Spinal cord (tissue), 10 donors: ENCODE measurements around the gene HFE. TPM values are rescaled to one million over a fixed set of nuclear protein-coding genes. Genes with fewer than 3 reads are reported as not detected.
"Not testable (repeated sequence)": the region's sequence is repeated elsewhere in the genome, so short reads cannot be mapped to it uniquely, and the experiment has no call there.

Source experiments
- DNase-seq, 6 donors: peaks; one replicate each; pipeline versions ENCODE4 v3.0.0 to v3.0.0-alpha.2; 2013 to 2015; ENCODE audit warnings: low spot score in 6 of 6, low read depth in 4 of 6
- H3K27ac ChIP-seq: one replicate; pipeline ENCODE4 v1.5.1; 2013; ENCODE audit warnings: low read depth, low read length, control low read depth
- H3K27me3 ChIP-seq: one replicate; pipeline ENCODE4 v1.6.1; 2013; ENCODE audit warnings: low read length; ENCODE audit not compliant: control insufficient read depth, insufficient read depth
- H3K36me3 ChIP-seq: one replicate; pipeline ENCODE4 v1.6.1; 2013; ENCODE audit warnings: low read length; ENCODE audit not compliant: control insufficient read depth, insufficient read depth
- H3K4me1 ChIP-seq: one replicate; pipeline ENCODE4 v1.6.1; 2013; ENCODE audit warnings: low read length; ENCODE audit not compliant: control insufficient read depth, insufficient read depth
- H3K4me3 ChIP-seq: one replicate; pipeline ENCODE4 v1.5.1; 2013; ENCODE audit warnings: low read depth, low read length, control low read depth
- H3K9me3 ChIP-seq: one replicate; pipeline ENCODE4 v1.6.1; 2013; ENCODE audit warnings: low read length; ENCODE audit not compliant: control insufficient read depth, insufficient read depth
- WGBS: methylation state at CpG from one replicate; pipeline ENCODE4 v1.1.5; 2013; ENCODE audit warnings: missing lambda C conversion rate; ENCODE audit not compliant: insufficient coverage; 5-methylcytosine and 5-hydroxymethylcytosine counted together
- long read RNA-seq, 4 donors: transcript quantifications; one replicate each; lab custom pipeline, GENCODE V29; 2026
- polyA plus RNA-seq, 2 donors: library from polyadenylated mRNA; unstranded; fragments of 120-200 nt; gene quantifications; one replicate each; pipeline ENCODE4 v1.2.1, GENCODE V29; 2013; ENCODE audit not compliant: insufficient read length in 2 of 2
- total RNA-seq, 2 donors: library from RNA; depleted of rRNA in 1 of 2; stranded (reverse); fragments of 120-200 nt in 1 of 2; fragments of >200 nt in 1 of 2; gene quantifications; one replicate each; pipeline versions ENCODE4 v1.2.3 to v1.2.4, GENCODE V29; 2013 to 2014
- donor health status: healthy.

HFE gene
- total RNA-seq = 1 to 10 TPM; 5.9 to 8.9 TPM
- polyA plus RNA-seq = 1 to 10 TPM; 4.2 to 4.7 TPM
- long read RNA-seq, donor 1, full-length matches to known transcripts = 1 of 1 reads
- long read RNA-seq, donor 1, partial matches to known transcripts = 0 of 1 reads
- long read RNA-seq, donor 1, other reads (novel, unspliced or antisense) = 0 of 1 reads
- long read RNA-seq, donor 2 = 0 reads
- long read RNA-seq, donor 3 = 0 reads
- long read RNA-seq, donor 4 = 0 reads

GRCh38 chr6:26087284-26088115, at the start of gene HFE:
TSS of gene HFE (plus strand) at chr6:26087429. CDS start at chr6:26087441, 12 bp downstream.
- H3K36me3 ChIP-seq = no peaks in the 10 kb centered on the region
- peaks cover 9% of the 10 kb centered on the region for H3K4me1 ChIP-seq
- 2% methylated on average over 33 of the region's 41 CpGs for WGBS
- H3K27me3 ChIP-seq = peaks cover 4% of the 10 kb centered on the region
- DNase-seq = peak in 2 of 6 donors; percentile 22 to 52
- peak within 1 kb of the TSS; percentile 73 for H3K4me3 ChIP-seq
- H3K9me3 ChIP-seq = no peaks in the 10 kb centered on the region
- H3K27ac ChIP-seq = peak within 1 kb of the TSS; percentile 92

GRCh38 chr6:26041946-26042345, 45.3 kb upstream of the HFE start:
- peaks cover 24% of the 10 kb centered on the region for H3K4me1 ChIP-seq
- no peak overlapping the region for H3K4me3 ChIP-seq
- H3K9me3 ChIP-seq = no peaks in the 10 kb centered on the region
- H3K36me3 ChIP-seq = no peaks in the 10 kb centered on the region
- no peak overlapping the region for H3K27ac ChIP-seq
- no CpG with 5 or more reads among the region's 1 CpG for WGBS
- no peak for DNase-seq
- no peaks in the 10 kb centered on the region for H3K27me3 ChIP-seq

- Histone ChIP-seq H3K9me3 (no peaks in the 10 kb centered on the region), H3K36me3 (no peaks in the 10 kb centered on the region), H3K27me3 (no peaks in the 10 kb centered on the region), H3K4me3 (peak overlapping the region; percentile 64), H3K27ac (peak overlapping the region; percentile 97), H3K4me1 (peaks cover 24% of the 10 kb centered on the region)
- WGBS = 0% methylated on average over 26 of the region's 32 CpGs
- DNase-seq = peak in 4 of 6 donors; percentile 93 to 99 (median 98)
Observed at GRCh38 chr6:26043384-26044139, 43.7 kb upstream of the HFE start.

GRCh38 chr6:26044140-26045064, 42.8 kb upstream of the HFE start:
- WGBS = 0% methylated on average over 30 of the region's 40 CpGs
- Histone ChIP-seq H3K4me3 (peak overlapping the region; percentile 64), H3K4me1 (peaks cover 24% of the 10 kb centered on the region), H3K27ac (peak overlapping the region; percentile 97), H3K27me3 (no peaks in the 10 kb centered on the region), H3K9me3 (no peaks in the 10 kb centered on the region), H3K36me3 (no peaks in the 10 kb centered on the region)
- no peak for DNase-seq

- Histone ChIP-seq H3K4me1 (peaks cover 24% of the 10 kb centered on the region), H3K27ac (peak overlapping the region; percentile 97), H3K9me3 (no peaks in the 10 kb centered on the region), H3K27me3 (no peaks in the 10 kb centered on the region), H3K36me3 (no peaks in the 10 kb centered on the region), H3K4me3 (peak overlapping the region; percentile 64)
- under 1% methylated on average over 46 of the region's 47 CpGs for WGBS
- DNase-seq = peak in 4 of 6 donors; percentile 93 to 99 (median 97)
Observed at GRCh38 chr6:26045065-26045927, 41.9 kb upstream of the HFE start.

GRCh38 chr6:26045928-26046368, 41.3 kb upstream of the HFE start:
- no peaks in the 10 kb centered on the region for H3K36me3 ChIP-seq
- no peaks in the 10 kb centered on the region for H3K9me3 ChIP-seq
- peak overlapping the region; percentile 97 for H3K27ac ChIP-seq
- no peak for DNase-seq
- peaks cover 24% of the 10 kb centered on the region for H3K4me1 ChIP-seq
- WGBS = no CpG with 5 or more reads among the region's 5 CpGs
- H3K27me3 ChIP-seq = no peaks in the 10 kb centered on the region
- H3K4me3 ChIP-seq = peak overlapping the region; percentile 64

- not testable (repeated sequence) for H3K27ac ChIP-seq, H3K27me3 ChIP-seq, DNase-seq, H3K4me3 ChIP-seq, H3K36me3 ChIP-seq, H3K9me3 ChIP-seq
- peaks cover 24% of the 10 kb centered on the region for H3K4me1 ChIP-seq
- 90% methylated on average over 7 of the region's 18 CpGs for WGBS
Observed at GRCh38 chr6:26047329-26047728, 39.9 kb upstream of the HFE start.

- no peak for DNase-seq
- H3K9me3 ChIP-seq = no peaks in the 10 kb centered on the region
- H3K36me3 ChIP-seq = no peaks in the 10 kb centered on the region
- H3K4me3 ChIP-seq = no peak overlapping the region
- no peak overlapping the region for H3K27ac ChIP-seq
- no peaks in the 10 kb centered on the region for H3K27me3 ChIP-seq
- no CpG with 5 or more reads among the region's 2 CpGs for WGBS
- peaks cover 17% of the 10 kb centered on the region for H3K4me1 ChIP-seq
Observed at GRCh38 chr6:26048590-26048989, 38.6 kb upstream of the HFE start.
